GM12878 (cell line): ENCODE data around the gene TEC. TPM values are rescaled to one million over a fixed set of nuclear protein-coding genes. Genes with fewer than 3 reads are reported as not detected.

Experiments
- ATAC-seq: fragments of 200-7000 bp; cut with Tn5 transposase; 3 replicates; pipeline ENCODE4 v1.9.1; 2020; ENCODE audit warnings: mild to moderate bottlenecking, moderate library complexity
- BruUV-seq: library from RNA; stranded (reverse); fragments of 400-500 nt; replicated peaks from 2 replicates; lab custom pipeline; 2021; lab: Mats Ljungman, UMichigan
- CTCF ChIA-PET: fragments of 300-600 bp; sonication (Branson Sonifier 250); formaldehyde crosslinking; extraction: SDS; loops from one replicate; lab custom pipeline; 2021; ENCODE audit warnings: inconsistent platforms; lab: Yijun Ruan, JAX
- POLR2A ChIA-PET: fragments of 350-600 bp; formaldehyde crosslinking; extraction: SDS; loops from one replicate; lab custom pipeline; 2021; ENCODE audit warnings: inconsistent platforms; lab: Charles Lee
- RAD21 ChIA-PET: fragments of 300-600 bp; sonication (Branson Sonifier 250); formaldehyde crosslinking; loops from one replicate; lab custom pipeline; 2023; ENCODE audit warnings: antibody characterized with exemption; ENCODE audit not compliant: unreplicated experiment; lab: Charles Lee
- SMC1A ChIA-PET: fragments of 300-600 bp; sonication (Branson Sonifier 250); formaldehyde crosslinking; loops from one replicate; lab custom pipeline; 2023; ENCODE audit not compliant: unreplicated experiment, uncharacterized antibody; lab: Charles Lee
- DNase-seq: peaks from one replicate; pipeline ENCODE4 v3.0.0-alpha.2; 2011; ENCODE audit warnings: low read depth, low spot score
- FAIRE-seq: peaks from 3 replicates; lab custom pipeline; 2011; peaks lifted over from hg19 to GRCh38; lab: Jason Lieb, UNC
- H2AFZ ChIP-seq: 2 replicates; pipeline ENCODE4 v1.6.0; 2011; ENCODE audit warnings: low read depth, low read length, control low read depth; ENCODE audit not compliant: control insufficient read depth
- H3K27ac ChIP-seq: 2 replicates; pipeline ENCODE4 v1.5.1; 2011; ENCODE audit warnings: control low read depth; ENCODE audit not compliant: control insufficient read depth, insufficient read depth
- H3K27me3 ChIP-seq, 2 experiments: replicated peaks in 1 of 2; 2 replicates each; pipeline versions ENCODE4 v1.6.0 to v1.6.1; 2011; ENCODE audit warnings: low read length in 1 of 2; ENCODE audit not compliant: control insufficient read depth in 2 of 2, insufficient read depth in 2 of 2
- H3K36me3 ChIP-seq, 2 experiments: 2 replicates each; pipeline ENCODE4 v1.5.1; 2011; ENCODE audit warnings: low read length in 1 of 2; ENCODE audit not compliant: control insufficient read depth in 2 of 2, insufficient read depth in 2 of 2
- H3K4me1 ChIP-seq: 2 replicates; pipeline ENCODE4 v1.6.1; 2011; ENCODE audit warnings: mild to moderate bottlenecking, low read length, moderate library complexity, mixed read lengths; ENCODE audit not compliant: control insufficient read depth, insufficient read depth
- H3K4me2 ChIP-seq: 2 replicates; pipeline ENCODE4 v1.6.0; 2011; ENCODE audit warnings: control low read depth; ENCODE audit not compliant: control insufficient read depth, insufficient read depth
- H3K4me3 ChIP-seq: fragments of 200-600 bp; sonication (generic); 2 replicates; pipeline ENCODE4 v1.5.1; 2016
- H3K79me2 ChIP-seq: 2 replicates; pipeline ENCODE4 v1.6.0; 2011; ENCODE audit warnings: low read length; ENCODE audit not compliant: control insufficient read depth, insufficient read depth
- H3K9ac ChIP-seq: 2 replicates; pipeline ENCODE4 v1.8.0; 2011; ENCODE audit warnings: low read length, control low read depth, mixed read lengths; ENCODE audit not compliant: control insufficient read depth, insufficient read depth
- H3K9me3 ChIP-seq: replicated peaks from 3 replicates; pipeline ENCODE4 v1.5.1; 2011; ENCODE audit warnings: mild to moderate bottlenecking, low read length; ENCODE audit not compliant: control insufficient read depth, insufficient read depth
- H4K20me1 ChIP-seq: 2 replicates; pipeline ENCODE4 v1.6.0; 2011; ENCODE audit not compliant: control insufficient read depth, insufficient read depth
- RAD21 ChIP-seq: IDR thresholded peaks from 2 replicates; pipeline ENCODE4 v1.6.1; 2011; ENCODE audit warnings: mild to moderate bottlenecking, low read depth, low read length, moderate library complexity; ENCODE audit not compliant: insufficient read depth
- RELB ChIP-seq: fragments of 450-650 bp; IDR thresholded peaks from 2 replicates; pipeline ENCODE4 v1.6.1; 2017; ENCODE audit warnings: low read depth, mild to moderate bottlenecking, moderate library complexity
- WRNIP1 ChIP-seq: IDR thresholded peaks from 2 replicates; pipeline ENCODE4 v1.6.1; 2011; ENCODE audit warnings: low read depth, low read length, improper control_type of control experiment, borderline replicate concordance
- ZNF274 ChIP-seq: IDR thresholded peaks from one replicate; pipeline ENCODE4 v1.8.0; 2011; ENCODE audit not compliant: insufficient read length, insufficient read depth
- WGBS: methylation state at CpG from one replicate; pipeline ENCODE4 v1.1.6; 2016; ENCODE audit warnings: low lambda C conversion rate; ENCODE audit not compliant: insufficient replicate concordance, insufficient coverage; ENCODE audit errors: missing lambda C conversion rate; 5-methylcytosine and 5-hydroxymethylcytosine counted together
- in situ Hi-C: fragments of 300-500 bp; cut with MboI; formaldehyde crosslinking; loops from 9 replicates; pipeline ENCODE4 v1.14.3; 2018; ENCODE audit warnings: mixed read lengths
- intact Hi-C: fragments of 100-400 bp; cut with micrococcal nuclease; formaldehyde crosslinking; loops from one replicate; pipeline ENCODE4 v1.14.2; 2022; ENCODE audit not compliant: unreplicated experiment
- polyA plus RNA-seq, 11 experiments: library from polyadenylated mRNA; depleted of rRNA in 4 of 11; unstranded in 6 of 11; stranded (reverse) in 5 of 11; fragments of >200 nt; fragmentation: Nextera tagmentation in 4 of 11; fragmentation: Illumina TruSeq in 1 of 11; extraction: Ambion mirVana in 4 of 11; extraction: Trizol in 1 of 11; gene quantifications; 1 replicate in 1 of 11; 2 replicates in 10 of 11; pipeline versions ENCODE4 v1.2.1 to v1.2.3, GENCODE V29; 2011 to 2016; ENCODE audit warnings: inconsistent platforms in 2 of 11, missing spikeins in 2 of 11, low read depth in 1 of 11
- total RNA-seq, 4 experiments: library from RNA; depleted of rRNA in 3 of 4; stranded (reverse); fragments of >200 nt in 3 of 4; fragmentation: Illumina TruSeq in 1 of 4; extraction: Trizol in 1 of 4; gene quantifications; 2 replicates each; pipeline versions ENCODE4 v1.2.1 to v1.2.3, GENCODE V29; 2013 to 2021

TEC gene
- total and polyA plus RNA-seq, 10 of the 15 experiments (the other 5 are each of a cell fraction or from before 2014, with no cell fraction given): 7.4 to 27.2 (median 17.1) TPM

- Histone ChIP-seq H3K27me3 (no peaks in the 10 kb centered on the region), H3K4me3 (no peak overlapping the region), H3K36me3 (peaks cover 0 to 4% of the 10 kb centered on the region in 2 experiments; a peak in 2 of 4 replicates), H3K9ac (no peak overlapping the region), H3K4me2 (peak overlapping the region; percentile 42), H3K9me3 (peaks cover 3% of the 10 kb centered on the region; the same call in 2 of the 3 replicates), H4K20me1 (no peaks in the 10 kb centered on the region), H3K27ac (no peak overlapping the region), H3K4me1 (peaks cover 27% of the 10 kb centered on the region), H3K79me2 (peaks cover 92% of the 10 kb centered on the region), H2AFZ (no peak overlapping the region)
- TF ChIP-seq ZNF274 (no peak), RELB (no peak), WRNIP1 (no peak), RAD21 (no peak)
- BruUV-seq: no TSS peak
- no peak for FAIRE-seq
- no peak for ATAC-seq
- DNase-seq: no peak
- RAD21 ChIA-PET: interaction anchor here (0.8 to 2.8 kb wide), 4 partner anchors 11 to 70 kb away, joined by 3 to 12 read pairs (median 4); no protein-coding TSS in a partner anchor
- SMC1A ChIA-PET: interaction anchor here (1.0 to 2.3 kb wide), 5 partner anchors 11 to 59 kb away, joined by 3 to 17 read pairs (median 7); no protein-coding TSS in a partner anchor
- in situ Hi-C loops (no loop called here), intact Hi-C loops (no loop called here)
- POLR2A ChIA-PET: interaction anchor here (1.0 kb wide), 2 partner anchors 80 to 89 kb away, joined by 3 to 4 read pairs; no protein-coding TSS in a partner anchor
- CTCF ChIA-PET: no interaction called here
- WGBS: 100% methylated on average over 3 of the region's 3 CpGs
Measured at GRCh38 chr4:48262926-48263325, 6.7 kb downstream of the TEC start.
